ENCODE measurements around the gene BST2.

DNA sequence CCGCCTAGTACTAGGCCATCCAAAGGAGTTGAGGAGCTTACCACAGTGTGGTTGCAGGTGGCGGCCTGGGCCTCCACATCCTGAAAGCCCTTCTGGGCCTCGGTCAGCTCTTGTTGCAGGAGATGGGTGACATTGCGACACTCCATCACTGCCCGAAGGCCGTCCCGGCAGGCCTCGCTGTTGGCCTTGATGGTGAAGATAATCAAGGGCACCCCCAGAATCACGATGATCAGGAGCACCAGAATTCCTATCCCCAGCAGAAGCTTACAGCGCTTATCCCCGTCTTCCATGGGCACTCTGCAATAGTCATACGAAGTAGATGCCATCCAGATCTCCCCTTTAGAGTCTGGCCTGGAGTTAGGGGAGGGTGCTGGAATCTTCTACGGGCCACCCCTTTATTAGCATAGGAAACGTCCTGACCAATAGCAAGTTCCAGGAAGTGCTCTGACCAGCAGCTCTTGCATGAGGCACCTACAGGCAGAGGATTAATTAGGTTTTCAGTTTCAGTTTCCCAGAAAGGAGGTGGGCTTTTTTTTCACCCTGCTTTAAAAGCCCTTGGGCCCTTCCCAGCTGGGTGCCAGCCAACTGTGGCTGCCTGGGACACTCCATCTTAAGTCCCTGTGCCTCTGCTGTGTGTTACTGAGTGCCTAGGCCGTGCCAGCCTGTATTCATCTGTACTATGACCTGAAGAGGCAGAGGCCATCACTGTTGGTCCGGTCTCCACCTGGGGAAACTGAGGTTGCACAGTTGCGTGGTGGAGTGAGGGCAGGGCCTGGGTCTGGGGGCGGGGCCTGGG is at the start of gene BST2:
- TF ChIP-seq, protein P1, sequence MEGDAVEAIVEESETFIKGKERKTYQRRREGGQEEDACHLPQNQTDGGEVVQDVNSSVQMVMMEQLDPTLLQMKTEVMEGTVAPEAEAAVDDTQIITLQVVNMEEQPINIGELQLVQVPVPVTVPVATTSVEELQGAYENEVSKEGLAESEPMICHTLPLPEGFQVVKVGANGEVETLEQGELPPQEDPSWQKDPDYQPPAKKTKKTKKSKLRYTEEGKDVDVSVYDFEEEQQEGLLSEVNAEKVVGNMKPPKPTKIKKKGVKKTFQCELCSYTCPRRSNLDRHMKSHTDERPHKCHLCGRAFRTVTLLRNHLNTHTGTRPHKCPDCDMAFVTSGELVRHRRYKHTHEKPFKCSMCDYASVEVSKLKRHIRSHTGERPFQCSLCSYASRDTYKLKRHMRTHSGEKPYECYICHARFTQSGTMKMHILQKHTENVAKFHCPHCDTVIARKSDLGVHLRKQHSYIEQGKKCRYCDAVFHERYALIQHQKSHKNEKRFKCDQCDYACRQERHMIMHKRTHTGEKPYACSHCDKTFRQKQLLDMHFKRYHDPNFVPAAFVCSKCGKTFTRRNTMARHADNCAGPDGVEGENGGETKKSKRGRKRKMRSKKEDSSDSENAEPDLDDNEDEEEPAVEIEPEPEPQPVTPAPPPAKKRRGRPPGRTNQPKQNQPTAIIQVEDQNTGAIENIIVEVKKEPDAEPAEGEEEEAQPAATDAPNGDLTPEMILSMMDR (IDR thresholded peaks at IDR 0.05; ENCODE audit: low read length), result no peak
- TF ChIP-seq EZH2phosphoT487 (IDR thresholded peaks at IDR 0.05; ENCODE audit: low read length), result no peak
